HG03066 (cell line): ENCODE results near the gene KCNJ15.

Experiments used
- ATAC-seq: cut with Tn5 transposase; IDR thresholded peaks from one replicate; pipeline ENCODE4 v1.9.1; 2021; ENCODE audit warnings: low read depth; ENCODE audit not compliant: unreplicated experiment

KCNJ15 gene

GRCh38 chr21:38352536-38353219 is 95.9 kb downstream of the KCNJ15 start:
- no peak for ATAC-seq

DNA sequence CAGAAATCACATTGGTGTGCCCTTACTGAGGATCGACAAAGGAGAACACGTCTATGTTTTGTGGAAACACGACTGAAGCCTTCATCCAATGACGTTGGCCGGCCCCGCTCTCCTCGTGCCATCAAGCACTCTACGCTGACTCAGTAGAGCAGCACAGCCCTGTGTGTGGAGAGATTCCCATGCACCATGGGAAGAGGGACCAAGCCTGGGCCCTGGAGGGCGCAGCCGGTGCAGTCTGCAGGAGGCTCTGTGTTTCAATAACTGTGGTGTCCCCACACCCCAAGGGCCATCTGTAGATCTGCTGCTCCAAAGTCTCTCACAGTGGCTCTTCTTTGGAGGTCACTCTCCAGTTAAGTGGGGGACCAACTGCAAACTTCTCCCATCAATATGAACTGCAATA is 97.4 kb downstream of the KCNJ15 start:
- ATAC-seq, result no peak

DNA sequence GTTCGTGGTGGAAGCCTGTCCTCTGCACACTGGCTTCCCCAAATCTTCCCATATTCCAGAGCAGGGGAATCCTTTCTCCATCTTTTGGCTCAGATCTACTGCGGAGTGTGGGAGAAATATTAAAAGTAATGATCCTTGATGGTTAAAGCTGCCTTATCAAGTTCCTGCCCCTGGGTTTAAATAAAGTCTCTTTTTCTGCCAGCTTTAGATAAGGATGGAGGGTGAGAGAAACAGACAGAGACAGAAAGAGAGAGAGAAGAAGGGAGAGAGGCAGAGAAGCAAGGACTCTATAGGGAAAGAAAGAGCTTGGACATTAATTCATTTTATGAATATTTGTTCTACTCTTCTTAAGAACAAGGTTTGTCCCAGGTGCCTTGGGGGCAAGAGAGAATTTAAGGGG is 98.0 kb downstream of the KCNJ15 start:
- no peak for ATAC-seq

GRCh38 chr21:38355353-38355752 is 98.6 kb downstream of the KCNJ15 start:
- ATAC-seq, result no peak

- ATAC-seq, result no peak
Measured at GRCh38 chr21:38355992-38356781, 99.4 kb downstream of the KCNJ15 start.
